CD14-positive monocyte (primary cell): ENCODE data around the gene PANK1. TPM values are rescaled to one million over a fixed set of nuclear protein-coding genes. Genes with fewer than 3 reads are reported as not detected.

Experiments
- DNase-seq, 3 donors: peaks; one replicate each; pipeline ENCODE4 v3.0.0-alpha.2; 2011 to 2022
- H2AFZ ChIP-seq: 2 replicates; pipeline ENCODE4 v1.6.0; 2012; ENCODE audit warnings: mild to moderate bottlenecking, low read depth, low read length, inconsistent platforms; ENCODE audit not compliant: insufficient read depth, poor library complexity, severe bottlenecking
- H3K27ac ChIP-seq, 2 donors: 1 replicate in 1 of 2; 2 replicates in 1 of 2; pipeline ENCODE4 v1.5.1; 2012 to 2013; ENCODE audit warnings: low read length in 2 of 2, control low read depth in 1 of 2, inconsistent platforms in 1 of 2, low read depth in 1 of 2, mild to moderate bottlenecking in 1 of 2
- H3K27me3 ChIP-seq, 2 donors: one replicate each; pipeline versions ENCODE4 v1.6.0 to v1.6.1; 2011 to 2013; ENCODE audit warnings: low read length in 2 of 2; ENCODE audit not compliant: control insufficient read depth in 2 of 2, insufficient read depth in 2 of 2
- H3K36me3 ChIP-seq, 2 donors: replicated peaks in 1 of 2; 1 replicate in 1 of 2; 2 replicates in 1 of 2; pipeline versions ENCODE4 v1.5.1 to v1.6.1; 2012 to 2013; ENCODE audit warnings: low read length in 2 of 2, control low read depth in 1 of 2, inconsistent platforms in 1 of 2, mild to moderate bottlenecking in 1 of 2; ENCODE audit not compliant: insufficient read depth in 2 of 2, control insufficient read depth in 1 of 2
- H3K4me1 ChIP-seq, 2 donors: 1 replicate in 1 of 2; 2 replicates in 1 of 2; pipeline versions ENCODE4 v1.5.1 to v1.6.1; 2012 to 2013; ENCODE audit warnings: low read length in 2 of 2, control low read depth in 1 of 2, inconsistent platforms in 1 of 2, mild to moderate bottlenecking in 1 of 2, moderate library complexity in 1 of 2; ENCODE audit not compliant: insufficient read depth in 2 of 2, control insufficient read depth in 1 of 2
- H3K4me2 ChIP-seq: replicated peaks from 2 replicates; pipeline ENCODE3; 2012; ENCODE audit warnings: low read length, moderate library complexity, mild to moderate bottlenecking; ENCODE audit not compliant: poor library complexity, severe bottlenecking; ENCODE audit errors: extremely low read depth
- H3K4me3 ChIP-seq, 3 experiments: fragments of 200-600 bp in 1 of 3; sonication (generic) in 1 of 3; replicated peaks in 1 of 3; 1 replicate in 2 of 3; 2 replicates in 1 of 3; pipeline ENCODE4 v1.5.1; 2011 to 2013; ENCODE audit warnings: low read length in 3 of 3, mild to moderate bottlenecking in 3 of 3, control low read depth in 2 of 3, low read depth in 2 of 3, inconsistent platforms in 1 of 3, moderate library complexity in 1 of 3
- H3K79me2 ChIP-seq: 2 replicates; pipeline ENCODE4 v1.6.0; 2012; ENCODE audit warnings: mild to moderate bottlenecking, control low read depth, inconsistent platforms, low read length, moderate library complexity; ENCODE audit not compliant: insufficient read depth
- H3K9ac ChIP-seq: 2 replicates; pipeline ENCODE4 v1.6.0; 2017; ENCODE audit warnings: low read length, mild to moderate bottlenecking; ENCODE audit not compliant: insufficient read depth, poor library complexity, severe bottlenecking
- H3K9me3 ChIP-seq, 2 donors: replicated peaks in 1 of 2; 1 replicate in 1 of 2; 2 replicates in 1 of 2; pipeline versions ENCODE4 v1.5.1 to v1.6.1; 2012 to 2013; ENCODE audit warnings: low read length in 2 of 2, control low read depth in 1 of 2; ENCODE audit not compliant: control insufficient read depth in 1 of 2, insufficient read depth in 1 of 2
- H4K20me1 ChIP-seq: 2 replicates; pipeline ENCODE4 v1.6.0; 2012; ENCODE audit warnings: mild to moderate bottlenecking, low read length, control low read depth, moderate library complexity; ENCODE audit not compliant: insufficient read depth
- H3K27ac Mint-ChIP-seq, 7 donors: one replicate each; pipeline ENCODE4 v1.8.0; 2020; ENCODE audit warnings: mild to moderate bottlenecking in 7 of 7, mixed read lengths in 7 of 7, moderate library complexity in 6 of 7, inconsistent platforms in 2 of 7
- H3K27me3 Mint-ChIP-seq, 3 donors: one replicate each; pipeline ENCODE4 v1.8.0; 2021 to 2022; ENCODE audit warnings: low read depth in 3 of 3, mild to moderate bottlenecking in 3 of 3, mixed read lengths in 3 of 3, moderate library complexity in 3 of 3, inconsistent platforms in 1 of 3
- H3K36me3 Mint-ChIP-seq, 2 donors: one replicate each; pipeline ENCODE4 v1.8.0; 2020; ENCODE audit warnings: mixed read lengths in 2 of 2, inconsistent platforms in 1 of 2, mild to moderate bottlenecking in 1 of 2
- H3K4me1 Mint-ChIP-seq: one replicate; pipeline ENCODE4 v1.8.0; 2020; ENCODE audit warnings: mild to moderate bottlenecking, mixed read lengths
- H3K4me3 Mint-ChIP-seq, 2 donors: one replicate each; pipeline ENCODE4 v1.8.0; 2020; ENCODE audit warnings: mild to moderate bottlenecking in 2 of 2, mixed read lengths in 2 of 2, moderate library complexity in 1 of 2
- H3K9me3 Mint-ChIP-seq, 7 donors: one replicate each; pipeline ENCODE4 v1.8.0; 2020 to 2022; ENCODE audit warnings: mixed read lengths in 7 of 7, mild to moderate bottlenecking in 6 of 7, moderate library complexity in 6 of 7, inconsistent platforms in 2 of 7
- CTCF ChIP-seq: fragments of 200-600 bp; IDR thresholded peaks from one replicate; pipeline ENCODE4 v1.8.0; 2022; ENCODE audit warnings: antibody characterized with exemption, mild to moderate bottlenecking
- WGBS: methylation state at CpG from one replicate; pipeline ENCODE4 v1.1.5; 2013; ENCODE audit warnings: missing lambda C conversion rate; ENCODE audit not compliant: insufficient coverage; 5-methylcytosine and 5-hydroxymethylcytosine counted together
- intact Hi-C, 2 donors: fragments of 100-400 bp; cut with micrococcal nuclease; formaldehyde crosslinking; loops; one replicate each; pipeline versions ENCODE4 v1.15.0 to v1.15.1; 2023
- polyA plus RNA-seq, 3 donors: library from polyadenylated mRNA; depleted of rRNA in 1 of 3; unstranded in 2 of 3; stranded (reverse) in 1 of 3; fragments of 300-500 nt in 2 of 3; fragments of >200 nt in 1 of 3; fragmentation: Illumina TruSeq in 2 of 3; gene quantifications; 1 replicate in 2 of 3; 2 replicates in 1 of 3; pipeline ENCODE4 v1.2.3, GENCODE V29; 2012 to 2021

Gene PANK1
- polyA plus RNA-seq, 3 donors: 0.31 to 0.67 (median 0.61) TPM

- intact Hi-C loops: no loop called here
- Histone ChIP-seq H3K4me2 (no peak overlapping the region), H3K4me1 (no peaks in the 10 kb centered on the region), H2AFZ (no peak overlapping the region), H3K27me3 (no peaks in the 10 kb centered on the region), H3K36me3 (no peaks in the 10 kb centered on the region), H3K79me2 (no peaks in the 10 kb centered on the region), H3K27ac (no peak overlapping the region), H3K9me3 (no peaks in the 10 kb centered on the region), H4K20me1 (no peaks in the 10 kb centered on the region), H3K9ac (no peak overlapping the region), H3K4me3 (no peak overlapping the region)
- DNase-seq: no peak
- H3K9me3 Mint-ChIP-seq: no peaks in the 10 kb centered on the region
- no peaks in the 10 kb centered on the region for H3K4me1 Mint-ChIP-seq
- H3K27me3 Mint-ChIP-seq: peaks cover 0 to 1% (median 0%) of the 10 kb centered on the region in 3 donors
- H3K4me3 Mint-ChIP-seq: no peak overlapping the region
- H3K27ac Mint-ChIP-seq: no peak overlapping the region
- H3K36me3 Mint-ChIP-seq: no peaks in the 10 kb centered on the region
- no peak for TF ChIP-seq CTCF
Observed at GRCh38 chr10:89677341-89677740, 32.3 kb upstream of the PANK1 start.

GRCh38 chr10:89670926-89671325 is 25.9 kb upstream of the PANK1 start:
- Histone ChIP-seq H3K4me2 (no peak overlapping the region), H3K79me2 (no peaks in the 10 kb centered on the region), H3K4me3 (no peak overlapping the region), H3K4me1 (no peaks in the 10 kb centered on the region), H3K27ac (no peak overlapping the region), H4K20me1 (no peaks in the 10 kb centered on the region), H3K9ac (no peak overlapping the region), H3K36me3 (no peaks in the 10 kb centered on the region), H2AFZ (no peak overlapping the region), H3K27me3 (no peaks in the 10 kb centered on the region), H3K9me3 (no peaks in the 10 kb centered on the region)
- no CpG with 5 or more reads among the region's 1 CpG for WGBS
- H3K27me3 Mint-ChIP-seq: peaks cover 0 to 3% (median 0%) of the 10 kb centered on the region in 3 donors
- peaks cover 0 to 4% (median 0%) of the 10 kb centered on the region in 7 donors for H3K9me3 Mint-ChIP-seq
- H3K36me3 Mint-ChIP-seq: no peaks in the 10 kb centered on the region
- no peak for DNase-seq
- intact Hi-C loops: no loop called here
- H3K4me3 Mint-ChIP-seq: no peak overlapping the region
- H3K27ac Mint-ChIP-seq: no peak overlapping the region
- peaks cover 7% of the 10 kb centered on the region for H3K4me1 Mint-ChIP-seq
- no peak for TF ChIP-seq CTCF
